ENCODE data around the gene C6orf141. TPM values are rescaled to one million over a fixed set of nuclear protein-coding genes. Genes with fewer than 3 reads are reported as not detected.

C6orf141 gene
- total RNA-seq, 4 donors from 2014 or later, result 0.88 to 18.1 (median 3.5) TPM

DNA sequence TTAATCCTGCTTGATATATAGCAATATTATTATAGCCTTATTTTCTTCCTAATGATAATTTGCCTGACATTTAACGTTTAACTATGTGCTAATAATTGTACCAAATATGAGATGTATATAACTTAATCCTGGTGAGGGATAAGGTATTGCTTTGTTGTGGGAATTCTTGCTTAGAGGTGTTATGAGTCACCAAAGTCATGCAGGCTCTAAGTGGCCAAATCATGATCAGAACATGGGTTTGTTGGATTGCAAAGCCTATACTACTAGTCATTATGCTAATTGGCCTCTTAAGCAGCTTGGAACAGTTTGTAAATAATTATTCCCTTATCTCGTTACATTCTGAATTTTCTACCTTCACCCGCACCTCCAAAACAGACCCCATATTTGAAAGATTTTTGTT, 21.9 kb upstream of the C6orf141 start:
- DNase-seq, result no peak
- no peaks in the 10 kb centered on the region for H3K27me3 ChIP-seq
- no peak overlapping the region for H3K4me3 ChIP-seq
- intact Hi-C loops (cut with DNase I; ENCODE audit: low total_unique reads), result no loop called here
- no peak for TF ChIP-seq POLR2A (IDR thresholded peaks at IDR 0.05)
- TF ChIP-seq, protein P1, sequence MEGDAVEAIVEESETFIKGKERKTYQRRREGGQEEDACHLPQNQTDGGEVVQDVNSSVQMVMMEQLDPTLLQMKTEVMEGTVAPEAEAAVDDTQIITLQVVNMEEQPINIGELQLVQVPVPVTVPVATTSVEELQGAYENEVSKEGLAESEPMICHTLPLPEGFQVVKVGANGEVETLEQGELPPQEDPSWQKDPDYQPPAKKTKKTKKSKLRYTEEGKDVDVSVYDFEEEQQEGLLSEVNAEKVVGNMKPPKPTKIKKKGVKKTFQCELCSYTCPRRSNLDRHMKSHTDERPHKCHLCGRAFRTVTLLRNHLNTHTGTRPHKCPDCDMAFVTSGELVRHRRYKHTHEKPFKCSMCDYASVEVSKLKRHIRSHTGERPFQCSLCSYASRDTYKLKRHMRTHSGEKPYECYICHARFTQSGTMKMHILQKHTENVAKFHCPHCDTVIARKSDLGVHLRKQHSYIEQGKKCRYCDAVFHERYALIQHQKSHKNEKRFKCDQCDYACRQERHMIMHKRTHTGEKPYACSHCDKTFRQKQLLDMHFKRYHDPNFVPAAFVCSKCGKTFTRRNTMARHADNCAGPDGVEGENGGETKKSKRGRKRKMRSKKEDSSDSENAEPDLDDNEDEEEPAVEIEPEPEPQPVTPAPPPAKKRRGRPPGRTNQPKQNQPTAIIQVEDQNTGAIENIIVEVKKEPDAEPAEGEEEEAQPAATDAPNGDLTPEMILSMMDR (IDR thresholded peaks at IDR 0.05), result no peak
- H3K36me3 ChIP-seq, result no peaks in the 10 kb centered on the region
- H3K4me1 ChIP-seq, result no peaks in the 10 kb centered on the region
- no peak overlapping the region for H3K27ac ChIP-seq
- H3K9me3 ChIP-seq, result no peaks in the 10 kb centered on the region

DNA sequence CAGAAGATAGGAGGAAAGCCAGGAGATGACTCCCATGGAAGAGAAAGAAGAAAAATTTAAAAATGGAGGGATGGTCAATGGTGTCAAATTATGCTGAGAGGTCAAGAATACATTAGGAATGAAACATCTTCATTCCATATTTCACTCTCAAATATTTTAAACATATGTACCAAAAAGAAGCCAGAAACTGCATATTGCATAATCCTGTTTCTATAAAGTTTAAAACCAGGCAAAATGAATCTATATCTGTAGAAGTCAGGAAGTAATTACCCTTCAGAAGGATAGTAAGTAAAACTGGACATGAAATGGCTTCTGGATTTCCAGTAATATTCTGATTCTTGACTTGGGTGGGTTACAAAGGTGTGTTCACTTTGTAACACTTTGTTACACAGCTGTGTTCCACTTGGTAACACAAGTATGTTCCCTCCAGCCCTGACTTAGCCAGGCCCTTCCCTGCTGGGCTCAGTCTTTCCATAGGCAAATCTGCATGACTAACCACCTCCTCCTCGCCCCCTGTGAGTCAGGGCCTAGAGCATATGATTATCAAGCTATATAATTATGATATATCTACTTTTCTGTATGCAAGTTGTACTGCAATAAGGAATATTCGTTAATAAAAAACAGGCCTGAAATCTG, 20.2 kb upstream of the C6orf141 start:
- Histone ChIP-seq H3K27me3 (no peaks in the 10 kb centered on the region), H3K9me3 (no peaks in the 10 kb centered on the region), H3K4me3 (no peak overlapping the region), H3K36me3 (no peaks in the 10 kb centered on the region), H3K4me1 (no peaks in the 10 kb centered on the region), H3K27ac (no peak overlapping the region)
- intact Hi-C loops (cut with DNase I; ENCODE audit: low total_unique reads), result no loop called here
- no peak for TF ChIP-seq POLR2A (IDR thresholded peaks at IDR 0.05)
- TF ChIP-seq, protein P1 (IDR thresholded peaks at IDR 0.05), result no peak
- no peak for DNase-seq

DNA sequence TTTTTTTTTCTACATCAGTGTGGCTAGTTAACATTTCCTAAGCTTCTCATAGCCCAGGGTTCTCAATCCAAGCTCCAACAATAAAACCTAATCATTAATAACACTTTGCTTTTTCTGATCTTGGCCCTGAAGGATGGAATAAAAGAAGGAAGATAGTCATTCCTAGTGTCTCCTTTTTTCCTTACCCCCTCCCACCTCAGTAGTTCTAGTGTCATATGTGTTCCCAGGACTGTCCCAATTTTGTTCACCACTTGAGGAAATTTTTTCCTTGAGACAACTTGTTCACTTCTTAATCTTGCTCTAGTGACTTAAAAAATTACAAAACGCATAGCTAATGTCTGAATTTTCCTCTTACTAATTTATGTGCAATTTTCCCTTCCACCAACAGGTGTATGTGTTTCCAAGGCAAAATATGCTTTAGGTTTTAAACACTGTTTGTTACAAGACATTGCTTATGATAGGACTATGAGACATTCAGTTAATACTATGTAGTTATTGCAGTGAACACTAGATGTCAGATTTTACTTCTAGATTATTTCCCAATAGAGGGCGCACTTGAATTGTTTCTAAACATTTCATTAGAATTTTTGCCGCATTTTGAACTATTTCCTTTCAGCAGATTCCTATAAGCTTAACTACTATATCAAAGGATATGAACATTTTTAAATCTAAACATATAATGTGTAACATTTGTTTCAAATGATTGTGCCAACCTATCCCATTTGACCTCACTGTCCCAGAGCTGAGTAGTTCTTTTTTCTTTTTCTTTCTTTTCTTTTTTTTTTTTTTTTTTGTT, 18.5 kb upstream of the C6orf141 start:
- TF ChIP-seq POLR2A (IDR thresholded peaks at IDR 0.05), result no peak
- TF ChIP-seq, protein P1 (IDR thresholded peaks at IDR 0.05), result peak; percentile 47 to 70 (median 70)
- no peak overlapping the region for H3K4me3 ChIP-seq
- intact Hi-C loops (cut with DNase I; ENCODE audit: low total_unique reads), result no loop called here

DNA sequence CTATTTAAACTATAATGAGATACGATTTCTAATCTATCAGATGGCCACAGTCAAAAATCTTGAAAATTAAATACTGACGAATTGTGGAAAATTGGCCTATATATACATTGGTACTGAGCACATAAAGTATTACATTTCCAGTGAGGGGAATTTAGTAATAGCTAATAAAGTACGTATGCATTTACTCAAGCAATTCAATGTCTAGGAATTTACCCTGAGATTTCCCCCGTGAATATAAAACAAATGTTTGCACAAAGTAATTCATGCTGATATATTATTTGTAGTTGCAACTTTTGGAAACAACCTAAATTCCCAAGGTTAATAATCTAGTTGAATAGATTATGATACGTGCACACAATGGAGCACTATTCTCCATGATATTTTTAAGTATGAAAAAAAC, 14.7 kb upstream of the C6orf141 start:
- H3K4me1 ChIP-seq, result no peaks in the 10 kb centered on the region
- H3K27me3 ChIP-seq, result no peaks in the 10 kb centered on the region
- no peak overlapping the region for H3K27ac ChIP-seq
- no peak for TF ChIP-seq POLR2A (IDR thresholded peaks at IDR 0.05)
- TF ChIP-seq, protein P1 (IDR thresholded peaks at IDR 0.05), result no peak
- intact Hi-C loops (cut with DNase I; ENCODE audit: low total_unique reads), result no loop called here
- H3K36me3 ChIP-seq, result no peaks in the 10 kb centered on the region
- DNase-seq, result no peak
- no peak overlapping the region for H3K4me3 ChIP-seq
- H3K9me3 ChIP-seq, result no peaks in the 10 kb centered on the region

More for the DNA sequence above, 18.5 kb upstream of the C6orf141 start:
- no peaks in the 10 kb centered on the region for H3K4me1 ChIP-seq
- DNase-seq, result no peak
- no peaks in the 10 kb centered on the region for H3K36me3 ChIP-seq
- H3K9me3 ChIP-seq, result no peaks in the 10 kb centered on the region
- H3K27ac ChIP-seq, result no peak overlapping the region
- no peaks in the 10 kb centered on the region for H3K27me3 ChIP-seq

DNA sequence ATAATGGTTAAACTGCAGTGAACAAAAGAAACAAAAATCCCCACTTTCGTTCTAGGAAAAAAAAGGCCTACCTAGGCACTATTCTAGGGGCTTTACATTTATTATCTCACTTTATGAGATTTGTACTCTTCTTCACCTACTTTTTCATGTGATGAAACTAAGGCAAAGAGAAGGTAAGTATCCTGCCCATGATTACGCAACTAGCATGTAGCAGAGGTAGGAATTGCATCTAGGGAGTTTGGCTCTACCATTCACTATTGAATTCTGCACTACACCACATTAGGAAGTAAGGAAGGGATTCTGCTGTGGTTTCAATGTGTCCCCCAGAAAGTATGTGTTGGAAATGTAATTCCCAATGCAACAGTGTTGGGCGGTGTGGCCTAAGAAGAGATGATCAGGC, 11.4 kb upstream of the C6orf141 start:
- Histone ChIP-seq H3K4me3 (no peak overlapping the region), H3K27me3 (no peaks in the 10 kb centered on the region), H3K27ac (no peak overlapping the region), H3K4me1 (no peaks in the 10 kb centered on the region), H3K36me3 (no peaks in the 10 kb centered on the region), H3K9me3 (no peaks in the 10 kb centered on the region)
- TF ChIP-seq, protein P1 (IDR thresholded peaks at IDR 0.05), result no peak
- TF ChIP-seq POLR2A (IDR thresholded peaks at IDR 0.05), result no peak
- intact Hi-C loops (cut with DNase I; ENCODE audit: low total_unique reads), result no loop called here
- no peak for DNase-seq

All from uterus (tissue), 4 donors.